Stimulated activated CD4-positive, alpha-beta T cell treated with anti-CD3 and anti-CD28 coated beads, Interleukin-15, amount 100 ng/mL, for 24 hours (primary cell): ENCODE data around the gene IL3.
A peak's percentile ranks its signal among the peaks of the same experiment; 100 is the strongest.

ENCODE experiments used
- DNase-seq: peaks from one replicate; pipeline ENCODE4 v3.0.0-alpha.2; 2020

Gene IL3

GRCh38 chr5:132057498-132058255 is 2.8 kb upstream of the IL3 start:
- no peak for DNase-seq

DNA sequence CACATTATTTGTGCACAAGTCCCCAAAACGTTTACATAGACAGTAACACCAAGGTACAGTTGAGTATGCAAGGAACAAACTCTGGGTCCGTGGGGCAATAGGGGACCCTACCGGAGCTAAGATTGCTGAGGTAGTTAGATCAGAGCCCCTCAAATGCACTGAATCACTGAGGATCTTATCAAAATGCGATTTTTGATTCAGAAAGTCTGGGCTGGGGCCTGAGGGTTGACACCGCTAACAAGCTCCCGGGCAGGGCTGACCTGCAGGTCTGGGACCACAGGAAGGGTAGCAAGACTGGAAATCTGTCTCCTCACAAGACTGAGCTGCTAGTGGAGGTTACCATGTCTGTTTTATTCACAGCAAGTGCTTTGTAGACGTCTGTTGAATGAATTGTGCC is 1.8 kb upstream of the IL3 start:
- DNase-seq: no peak

DNA sequence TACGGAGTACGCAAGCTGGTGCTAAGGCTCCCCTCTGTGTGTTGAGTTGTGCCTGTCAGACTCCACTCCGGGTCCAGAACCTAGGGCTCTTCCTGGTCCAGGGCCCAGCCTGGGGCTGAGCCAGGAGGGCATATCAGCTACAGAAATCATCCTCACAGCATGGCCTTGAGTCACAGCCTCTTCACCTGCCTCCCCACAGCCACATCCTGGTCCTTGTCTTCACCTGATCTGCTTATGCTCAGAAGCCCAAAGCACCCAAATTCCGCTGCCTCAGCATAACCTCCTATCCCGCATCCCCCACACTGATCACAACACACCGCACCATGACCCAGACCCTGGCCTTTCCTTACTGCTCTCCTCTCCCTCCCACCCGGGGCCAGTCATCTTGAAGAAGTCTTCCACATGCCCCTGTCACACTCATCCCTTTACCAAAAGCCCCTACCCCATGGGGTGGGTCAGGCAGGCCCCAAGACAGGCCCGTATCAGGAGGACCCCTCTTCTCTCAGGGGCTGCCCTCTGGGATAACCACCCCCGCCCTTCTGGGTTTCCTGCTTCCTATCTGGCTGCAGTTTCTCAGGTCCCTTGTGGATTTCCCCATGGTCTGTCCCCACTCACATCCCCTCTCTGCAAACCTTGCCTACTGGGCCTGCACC is 1.3 kb upstream of the IL3 start:
- no peak for DNase-seq

- DNase-seq: no peak
Measured at GRCh38 chr5:132059696-132060500, 557 bp upstream of the IL3 start.

DNA sequence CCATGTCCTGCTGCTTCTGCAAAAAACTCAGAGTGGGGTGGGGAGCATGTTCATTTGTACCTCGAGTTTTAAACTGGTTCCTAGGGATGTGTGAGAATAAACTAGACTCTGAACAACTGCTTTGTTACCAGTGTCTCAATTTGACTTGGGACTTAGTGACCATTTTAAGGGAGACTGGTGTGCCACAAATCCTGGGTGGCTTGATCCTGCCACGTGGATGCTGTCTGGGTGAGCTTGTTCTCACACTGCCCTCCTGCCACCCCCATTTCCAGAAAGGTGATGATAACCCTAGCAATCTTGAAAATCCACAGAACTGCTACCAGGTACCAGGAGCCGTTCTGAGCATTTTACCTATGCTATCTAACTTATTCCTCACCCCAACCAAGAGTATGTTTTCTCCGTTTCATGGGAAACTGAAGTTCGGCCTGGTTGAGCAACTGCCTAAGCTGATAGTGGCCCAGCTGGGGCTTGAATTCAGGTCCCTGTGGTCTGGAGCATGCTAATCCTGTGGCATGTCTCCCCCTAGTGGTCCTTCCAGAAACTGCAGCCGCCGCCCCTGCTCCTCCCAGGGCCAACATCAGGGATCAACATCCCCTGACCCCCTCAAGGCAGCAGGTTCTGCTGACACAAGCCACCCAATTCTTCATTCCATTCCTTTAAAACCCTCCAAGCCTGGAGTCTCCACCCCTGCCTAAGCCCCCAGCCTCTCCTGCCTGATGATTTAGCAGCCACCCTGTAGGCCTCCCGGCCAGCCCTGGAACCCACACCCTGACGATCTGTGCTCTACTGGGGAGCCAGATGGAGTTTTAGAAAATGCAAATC is 2.8 kb downstream of the IL3 start:
- DNase-seq: peak; percentile 88

- no peak for DNase-seq
Measured at GRCh38 chr5:132064140-132064539, 3.7 kb downstream of the IL3 start.

DNA sequence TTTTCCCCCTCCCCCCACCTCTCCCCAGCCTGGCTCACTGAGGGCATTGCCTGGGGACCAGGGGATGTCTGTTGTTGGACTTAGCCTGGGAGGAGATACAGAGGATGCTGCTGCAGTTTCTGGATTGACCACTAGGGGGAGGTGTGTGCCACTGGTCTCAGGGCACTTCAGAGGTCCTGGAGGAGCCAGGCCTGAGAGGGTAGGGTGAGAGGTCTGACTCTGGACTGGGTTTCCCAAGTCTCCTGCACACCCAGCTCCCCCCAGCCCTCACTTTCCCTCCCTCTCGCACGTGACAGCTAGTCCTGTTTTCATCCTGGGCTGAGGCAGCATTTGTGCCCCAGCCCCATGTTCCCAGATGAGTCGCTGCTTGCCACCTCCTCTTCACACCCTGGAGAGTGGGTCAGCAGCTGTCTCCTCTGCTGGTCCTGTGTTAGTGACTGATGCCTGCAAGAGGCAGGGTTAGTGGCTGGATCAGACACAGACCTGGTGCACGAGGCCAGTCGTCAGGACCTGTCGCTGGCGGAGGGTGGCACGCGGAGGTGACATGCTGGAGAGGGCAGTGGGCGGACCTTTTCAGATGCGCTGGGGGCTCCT is 4.4 kb downstream of the IL3 start:
- DNase-seq: peak; percentile 89

- DNase-seq: peak; percentile 76
Measured at GRCh38 chr5:132065351-132065937, 5.0 kb downstream of the IL3 start.

GRCh38 chr5:132065951-132066701 is 5.7 kb downstream of the IL3 start:
- DNase-seq: no peak

- no peak for DNase-seq
Measured at GRCh38 chr5:132066871-132067270, 6.4 kb downstream of the IL3 start.

DNA sequence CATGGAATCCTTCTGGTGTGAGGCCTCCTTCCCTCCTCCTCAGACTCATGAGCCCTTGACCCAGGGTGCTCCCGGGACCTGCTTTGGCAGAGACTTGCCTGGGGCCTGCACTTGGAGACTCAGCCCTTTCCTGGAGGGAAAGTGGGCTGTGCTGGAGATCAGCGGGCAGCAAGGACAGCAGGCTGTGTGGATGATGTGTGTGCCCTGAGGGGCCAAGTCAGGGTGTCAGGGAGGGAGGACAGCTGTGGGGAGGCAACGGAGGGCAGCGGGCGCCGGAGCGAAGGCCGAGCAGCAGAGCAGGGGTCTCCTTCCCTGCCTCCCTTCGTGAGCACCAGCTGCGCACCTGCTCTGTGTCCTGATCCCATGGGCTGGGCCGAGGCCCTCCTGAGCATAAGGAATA is 7.0 kb downstream of the IL3 start:
- DNase-seq: no peak

DNA sequence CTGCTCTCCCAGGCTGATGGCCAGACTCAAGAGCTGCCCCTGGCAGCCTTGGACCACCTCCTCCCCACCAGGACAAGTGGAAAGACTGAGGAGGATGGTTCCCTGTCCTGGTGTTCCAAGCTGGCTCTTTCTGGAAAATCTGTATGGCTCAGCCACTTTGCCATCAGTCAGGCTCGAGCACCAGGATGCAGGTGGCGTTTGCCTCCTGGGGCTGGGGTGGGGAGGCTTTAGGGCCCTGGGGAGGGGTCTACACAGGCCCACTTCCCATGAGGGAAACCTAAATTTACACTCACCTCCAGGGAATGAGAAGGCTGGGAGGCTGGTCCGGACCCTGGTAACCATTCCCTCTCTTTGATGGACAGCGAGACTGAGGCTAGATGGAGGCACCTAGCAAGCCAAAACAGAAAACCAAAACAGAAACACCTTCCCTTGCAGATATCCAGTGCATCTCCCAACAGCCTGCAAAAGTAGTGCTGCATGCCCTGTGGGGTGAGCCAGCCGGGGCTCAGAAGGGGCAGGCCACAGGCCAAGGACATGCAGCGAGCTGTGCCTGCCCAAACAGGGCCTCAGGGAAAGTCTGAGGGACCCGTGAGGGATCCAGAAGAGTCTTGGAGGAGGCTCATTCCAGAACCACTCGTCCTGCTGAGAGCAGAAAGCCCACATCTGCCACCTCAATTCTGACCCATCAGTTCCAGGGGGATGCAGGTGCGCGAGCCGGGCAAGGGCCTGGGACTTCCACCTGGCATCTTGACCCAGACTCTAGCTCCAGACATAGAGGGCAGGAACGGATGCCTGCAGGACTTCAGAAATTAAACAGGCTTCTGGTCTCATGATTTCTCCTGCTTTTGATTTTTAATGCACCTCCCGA is 7.7 kb downstream of the IL3 start:
- DNase-seq: no peak

DNA sequence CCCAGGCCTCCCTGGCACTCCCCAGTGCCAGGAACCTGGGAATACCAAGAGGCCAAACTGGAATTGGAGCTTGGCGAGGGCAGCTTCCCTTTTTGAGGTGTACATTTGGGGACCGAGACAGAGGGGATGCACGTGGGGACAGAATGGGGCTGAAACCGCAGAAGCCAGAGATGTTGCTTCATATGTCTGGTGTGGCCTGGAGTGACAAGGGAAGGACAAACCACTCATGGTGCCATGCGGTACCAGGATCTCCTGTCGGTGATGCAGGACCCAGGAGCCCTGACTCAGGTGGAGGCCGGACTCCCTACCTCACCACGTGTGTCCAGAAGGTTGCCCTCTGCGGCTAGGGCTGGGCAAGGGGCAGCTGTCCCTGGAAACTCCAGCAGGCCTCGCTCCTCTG is 9.1 kb downstream of the IL3 start:
- no peak for DNase-seq

DNA sequence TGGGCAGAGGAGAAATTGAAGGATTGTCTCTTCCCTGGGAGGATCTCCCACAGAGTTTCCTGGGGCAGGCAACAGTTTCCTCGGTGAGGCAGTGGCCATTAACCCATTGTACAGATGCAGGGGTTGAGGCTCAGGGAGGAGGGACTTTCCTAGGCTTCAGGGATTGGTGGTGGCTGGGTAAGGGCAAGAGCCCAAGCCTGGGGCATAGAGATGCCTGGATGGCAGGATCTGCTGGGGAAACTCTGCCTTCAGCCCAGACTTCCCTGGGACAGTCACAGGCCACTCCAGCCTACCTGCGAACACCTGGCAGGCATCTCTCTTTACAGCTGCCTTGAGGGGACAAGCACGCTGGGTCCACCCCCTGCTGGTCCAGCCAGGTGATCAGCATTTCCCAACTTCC is 9.5 kb downstream of the IL3 start:
- no peak for DNase-seq

- peak; percentile 79 for DNase-seq
Measured at GRCh38 chr5:132070460-132071337, 10.2 kb downstream of the IL3 start.

DNA sequence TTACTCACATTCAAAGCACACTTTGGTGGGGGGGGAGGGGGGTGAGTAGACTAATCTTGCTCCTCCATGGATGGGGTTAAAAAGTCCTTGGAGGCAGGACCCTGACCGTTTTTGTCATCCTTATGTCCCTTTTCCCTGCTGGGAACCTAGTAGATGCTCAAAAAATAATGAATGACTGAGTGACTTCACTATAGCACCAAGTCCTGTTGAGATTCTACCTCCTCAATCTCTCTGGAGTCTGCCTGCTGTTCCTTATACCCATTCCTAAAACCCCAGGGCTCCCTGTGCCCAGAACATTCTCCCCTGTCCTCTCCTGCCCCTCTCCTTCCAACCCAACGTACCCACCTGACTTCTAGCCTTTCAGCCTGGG is 10.9 kb downstream of the IL3 start:
- no peak for DNase-seq

- DNase-seq: no peak
Measured at GRCh38 chr5:132072070-132072469, 11.6 kb downstream of the IL3 start.

DNA sequence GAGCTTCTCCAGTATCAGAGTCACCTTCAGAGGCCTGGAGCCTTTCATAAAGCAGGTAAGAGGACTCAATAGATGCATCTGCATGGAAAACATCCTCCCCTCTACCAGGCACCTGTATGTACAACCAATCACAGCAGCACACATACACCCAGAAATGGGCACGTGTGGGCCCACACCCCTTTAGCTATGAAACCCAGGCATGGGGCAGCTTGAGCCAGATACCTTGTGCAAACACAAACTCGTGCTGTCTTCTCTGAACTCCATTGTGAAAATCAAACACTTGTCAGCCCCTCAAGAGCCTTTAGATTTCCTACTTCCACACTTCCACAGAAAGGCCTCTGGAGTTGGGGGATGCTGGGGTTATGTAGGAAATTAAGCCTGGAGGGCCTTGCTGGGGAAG is 12.1 kb downstream of the IL3 start:
- DNase-seq: no peak

GRCh38 chr5:132073231-132074013 is 13.0 kb downstream of the IL3 start, which contains the start of gene CSF2:
CSF2 (plus strand) TSS chr5:132073789; CDS start chr5:132073824, 35 bp downstream.
- no peak for DNase-seq
